HepG2 (cell line): ENCODE measurements around the gene RHOC. TPM values are rescaled to one million over a fixed set of nuclear protein-coding genes. Genes with fewer than 3 reads are reported as not detected.

Experiments
- ASH2L ChIP-seq: fragments of 300-600, 200-600 bp; sonication (generic); IDR thresholded peaks from 2 replicates; pipeline ENCODE4 v1.7.0; 2017; ENCODE audit warnings: low read depth, mild to moderate bottlenecking, moderate library complexity, mixed read lengths, low read length; ENCODE audit not compliant: insufficient read length
- BRCA1 ChIP-seq: sonication (generic); formaldehyde crosslinking; IDR thresholded peaks from 2 replicates; pipeline ENCODE4 v1.4.0; 2020; ENCODE audit warnings: missing genetic modification reagents
- HMGA1 ChIP-seq: sonication (generic); formaldehyde crosslinking; conservative IDR thresholded peaks from 2 replicates; pipeline ENCODE4 v1.4.0; 2020; ENCODE audit warnings: missing genetic modification reagents
- KAT2B ChIP-seq: fragments of 150-350 bp; IDR thresholded peaks from 2 replicates; pipeline ENCODE4 v1.6.1; 2014; ENCODE audit warnings: low read depth, low read length, borderline replicate concordance
- KIAA2018 ChIP-seq: sonication (generic); formaldehyde crosslinking; IDR thresholded peaks from 2 replicates; pipeline ENCODE4 v1.5.0; 2020; ENCODE audit warnings: mild to moderate bottlenecking, missing genetic modification reagents, borderline replicate concordance
- MED1 ChIP-seq: sonication (generic); formaldehyde crosslinking; IDR thresholded peaks from 2 replicates; pipeline ENCODE4 v1.4.0; 2020; ENCODE audit warnings: missing genetic modification reagents
- POLR2G ChIP-seq: fragments of 200-400 bp; formaldehyde crosslinking; IDR thresholded peaks from 2 replicates; pipeline ENCODE4 v1.6.1; 2018; ENCODE audit warnings: mild to moderate bottlenecking, low read depth, low read length, moderate library complexity
- REPIN1 ChIP-seq: sonication (generic); formaldehyde crosslinking; IDR thresholded peaks from 2 replicates; pipeline ENCODE4 v1.8.0; 2022; ENCODE audit warnings: missing genetic modification reagents, low read depth, mild to moderate bottlenecking, borderline replicate concordance
- RNF2 ChIP-seq: fragments of 450-650 bp; conservative IDR thresholded peaks from 2 replicates; pipeline ENCODE4 v1.6.1; 2016; ENCODE audit warnings: low read depth
- ZNF136 ChIP-seq: sonication (generic); formaldehyde crosslinking; IDR thresholded peaks from 2 replicates; pipeline ENCODE4 v1.8.1; 2022; ENCODE audit warnings: low read depth, mild to moderate bottlenecking, moderate library complexity, missing genetic modification reagents
- ZNF570 ChIP-seq: sonication (generic); formaldehyde crosslinking; IDR thresholded peaks from 2 replicates; pipeline ENCODE4 v1.4.0; 2020; ENCODE audit warnings: mild to moderate bottlenecking, missing genetic modification reagents, borderline replicate concordance
- polyA plus RNA-seq, 8 experiments: library from polyadenylated mRNA; depleted of rRNA in 3 of 8; stranded (reverse) in 7 of 8; unstranded in 1 of 8; fragments of >200 nt; fragmentation: Illumina TruSeq in 4 of 8; extraction: Trizol in 4 of 8; gene quantifications; 2 replicates each; pipeline versions ENCODE4 v1.2.1 to v1.2.3, GENCODE V29; 2011 to 2016; ENCODE audit warnings: low read depth in 4 of 8, missing spikeins in 1 of 8, mixed read lengths in 1 of 8; ENCODE audit not compliant: insufficient read depth in 1 of 8
- total RNA-seq, 5 experiments: library from RNA; depleted of rRNA; stranded (reverse); fragments of >200 nt; fragmentation: Illumina TruSeq; extraction: Trizol; gene quantifications; 2 replicates each; pipeline ENCODE4 v1.2.3, GENCODE V29; 2016; ENCODE audit warnings: low read depth in 1 of 5
- TF ChIP-seq, protein P1 (sequence below): sonication (generic); formaldehyde crosslinking; IDR thresholded peaks from 2 replicates; pipeline ENCODE4 v1.4.0; 2020; ENCODE audit warnings: missing genetic modification reagents, borderline replicate concordance
- TF ChIP-seq, protein P2 (sequence below): sonication (generic); formaldehyde crosslinking; IDR thresholded peaks from 2 replicates; pipeline ENCODE4 v1.8.0; 2022; ENCODE audit warnings: missing genetic modification reagents, mild to moderate bottlenecking, moderate library complexity, borderline replicate concordance

Gene RHOC
- total and polyA plus RNA-seq, 2 of the 13 experiments (the other 11 are each of a cell fraction or from before 2014, with no cell fraction given), result 64.3 to 182 TPM

- TF ChIP-seq, protein P1, sequence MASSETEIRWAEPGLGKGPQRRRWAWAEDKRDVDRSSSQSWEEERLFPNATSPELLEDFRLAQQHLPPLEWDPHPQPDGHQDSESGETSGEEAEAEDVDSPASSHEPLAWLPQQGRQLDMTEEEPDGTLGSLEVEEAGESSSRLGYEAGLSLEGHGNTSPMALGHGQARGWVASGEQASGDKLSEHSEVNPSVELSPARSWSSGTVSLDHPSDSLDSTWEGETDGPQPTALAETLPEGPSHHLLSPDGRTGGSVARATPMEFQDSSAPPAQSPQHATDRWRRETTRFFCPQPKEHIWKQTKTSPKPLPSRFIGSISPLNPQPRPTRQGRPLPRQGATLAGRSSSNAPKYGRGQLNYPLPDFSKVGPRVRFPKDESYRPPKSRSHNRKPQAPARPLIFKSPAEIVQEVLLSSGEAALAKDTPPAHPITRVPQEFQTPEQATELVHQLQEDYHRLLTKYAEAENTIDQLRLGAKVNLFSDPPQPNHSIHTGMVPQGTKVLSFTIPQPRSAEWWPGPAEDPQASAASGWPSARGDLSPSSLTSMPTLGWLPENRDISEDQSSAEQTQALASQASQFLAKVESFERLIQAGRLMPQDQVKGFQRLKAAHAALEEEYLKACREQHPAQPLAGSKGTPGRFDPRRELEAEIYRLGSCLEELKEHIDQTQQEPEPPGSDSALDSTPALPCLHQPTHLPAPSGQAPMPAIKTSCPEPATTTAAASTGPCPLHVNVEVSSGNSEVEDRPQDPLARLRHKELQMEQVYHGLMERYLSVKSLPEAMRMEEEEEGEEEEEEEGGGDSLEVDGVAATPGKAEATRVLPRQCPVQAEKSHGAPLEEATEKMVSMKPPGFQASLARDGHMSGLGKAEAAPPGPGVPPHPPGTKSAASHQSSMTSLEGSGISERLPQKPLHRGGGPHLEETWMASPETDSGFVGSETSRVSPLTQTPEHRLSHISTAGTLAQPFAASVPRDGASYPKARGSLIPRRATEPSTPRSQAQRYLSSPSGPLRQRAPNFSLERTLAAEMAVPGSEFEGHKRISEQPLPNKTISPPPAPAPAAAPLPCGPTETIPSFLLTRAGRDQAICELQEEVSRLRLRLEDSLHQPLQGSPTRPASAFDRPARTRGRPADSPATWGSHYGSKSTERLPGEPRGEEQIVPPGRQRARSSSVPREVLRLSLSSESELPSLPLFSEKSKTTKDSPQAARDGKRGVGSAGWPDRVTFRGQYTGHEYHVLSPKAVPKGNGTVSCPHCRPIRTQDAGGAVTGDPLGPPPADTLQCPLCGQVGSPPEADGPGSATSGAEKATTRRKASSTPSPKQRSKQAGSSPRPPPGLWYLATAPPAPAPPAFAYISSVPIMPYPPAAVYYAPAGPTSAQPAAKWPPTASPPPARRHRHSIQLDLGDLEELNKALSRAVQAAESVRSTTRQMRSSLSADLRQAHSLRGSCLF (CRISPR knock-in tag), result no peak
- no peak for TF ChIP-seq KAT2B
- no peak for TF ChIP-seq KIAA2018
- no peak for TF ChIP-seq RNF2
- TF ChIP-seq ZNF570, result no peak
- TF ChIP-seq MED1, result no peak
- TF ChIP-seq BRCA1 (CRISPR knock-in tag), result no peak
- TF ChIP-seq HMGA1 (CRISPR knock-in tag), result no peak
- TF ChIP-seq ZNF136, result no peak
- TF ChIP-seq, protein P2, sequence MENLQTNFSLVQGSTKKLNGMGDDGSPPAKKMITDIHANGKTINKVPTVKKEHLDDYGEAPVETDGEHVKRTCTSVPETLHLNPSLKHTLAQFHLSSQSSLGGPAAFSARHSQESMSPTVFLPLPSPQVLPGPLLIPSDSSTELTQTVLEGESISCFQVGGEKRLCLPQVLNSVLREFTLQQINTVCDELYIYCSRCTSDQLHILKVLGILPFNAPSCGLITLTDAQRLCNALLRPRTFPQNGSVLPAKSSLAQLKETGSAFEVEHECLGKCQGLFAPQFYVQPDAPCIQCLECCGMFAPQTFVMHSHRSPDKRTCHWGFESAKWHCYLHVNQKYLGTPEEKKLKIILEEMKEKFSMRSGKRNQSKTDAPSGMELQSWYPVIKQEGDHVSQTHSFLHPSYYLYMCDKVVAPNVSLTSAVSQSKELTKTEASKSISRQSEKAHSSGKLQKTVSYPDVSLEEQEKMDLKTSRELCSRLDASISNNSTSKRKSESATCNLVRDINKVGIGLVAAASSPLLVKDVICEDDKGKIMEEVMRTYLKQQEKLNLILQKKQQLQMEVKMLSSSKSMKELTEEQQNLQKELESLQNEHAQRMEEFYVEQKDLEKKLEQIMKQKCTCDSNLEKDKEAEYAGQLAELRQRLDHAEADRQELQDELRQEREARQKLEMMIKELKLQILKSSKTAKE (CRISPR knock-in tag), result no peak
- TF ChIP-seq REPIN1, result no peak
- no peak for TF ChIP-seq ASH2L
- TF ChIP-seq POLR2G, result no peak
These were observed 17.1 kb downstream of the RHOC start (continued) for GRCh38 chr1:112689842-112690237.
